Body of pancreas (tissue), 4 donors: Measurements from ENCODE around the gene LAMA2. TPM values are rescaled to one million over a fixed set of nuclear protein-coding genes. Genes with fewer than 3 reads are reported as not detected.

Source experiments
- ATAC-seq: fragments of 150-250 bp; one replicate; pipeline ENCODE4 v1.9.1; 2016
- DNase-seq, 4 donors: peaks; one replicate each; pipeline ENCODE4 v3.0.0-alpha.2; 2019
- H3K27ac ChIP-seq, 4 donors: fragments of 200-600 bp; sonication (generic); 1 replicate in 3 of 4; 2 replicates in 1 of 4; pipeline versions ENCODE4 v1.5.1 to v1.6.1; 2016 to 2019; ENCODE audit warnings: mild to moderate bottlenecking in 1 of 4, mixed read lengths in 1 of 4, moderate library complexity in 1 of 4
- H3K27me3 ChIP-seq, 2 donors: fragments of 200-600 bp; sonication (generic); one replicate each; pipeline ENCODE4 v1.6.0; 2016; ENCODE audit warnings: mild to moderate bottlenecking in 1 of 2
- H3K36me3 ChIP-seq, 2 donors: fragments of 200-600 bp; sonication (generic); replicated peaks in 1 of 2; 2 replicates each; pipeline ENCODE4 v1.5.1; 2016; ENCODE audit warnings: low read depth in 2 of 2; ENCODE audit not compliant: insufficient read depth in 1 of 2
- H3K4me1 ChIP-seq: fragments of 200-600 bp; sonication (generic); one replicate; pipeline ENCODE4 v1.6.0; 2016
- H3K4me3 ChIP-seq, 2 donors: fragments of 200-600 bp; sonication (generic); 1 replicate in 1 of 2; 2 replicates in 1 of 2; pipeline ENCODE4 v1.5.1; 2016 to 2019
- H3K9me3 ChIP-seq, 3 donors: fragments of 200-600 bp; sonication (generic); 1 replicate in 2 of 3; 2 replicates in 1 of 3; pipeline ENCODE4 v1.5.1; 2016
- CTCF ChIP-seq, 7 experiments: fragments of 450-650 bp in 4 of 7; fragments of 200-600 bp in 3 of 7; sonication (generic) in 3 of 7; IDR thresholded peaks; one replicate each; pipeline ENCODE4 v1.5.1; 2016 to 2019; ENCODE audit warnings: antibody characterized with exemption in 7 of 7
- POLR2A ChIP-seq, 3 donors: fragments of 450-650 bp; IDR thresholded peaks; one replicate each; pipeline ENCODE4 v1.6.1; 2016; ENCODE audit warnings: antibody characterized with exemption in 3 of 3, mild to moderate bottlenecking in 2 of 3
- WGBS, 2 donors: methylation state at CpG; one replicate each; pipeline ENCODE4 v1.1.5; 2017; 5-methylcytosine and 5-hydroxymethylcytosine counted together
- intact Hi-C: fragments of 100-400 bp; cut with DNase I; formaldehyde crosslinking; loops from one replicate; pipeline ENCODE4 v1.15.1; 2023
- total RNA-seq, 2 donors: library from RNA; depleted of rRNA; stranded (reverse); fragments of >200 nt; gene quantifications; one replicate each; pipeline ENCODE4 v1.1.0, GENCODE V29; 2016

Gene LAMA2
- total RNA-seq, 2 donors from 2014 or later: 43.3 to 54.7 TPM

- Histone ChIP-seq H3K9me3 (no peaks in the 10 kb centered on the region), H3K4me3 (no peak overlapping the region), H3K36me3 (no peaks in the 10 kb centered on the region), H3K4me1 (no peaks in the 10 kb centered on the region), H3K27me3 (no peaks in the 10 kb centered on the region), H3K27ac (no peak overlapping the region)
- intact Hi-C loops: no loop called here
- DNase-seq (no peak), ATAC-seq (no peak)
- TF ChIP-seq POLR2A (IDR thresholded peaks at IDR 0.05) (no peak), CTCF (IDR thresholded peaks at IDR 0.05) (no peak)
Observed at GRCh38 chr6:128964771-128965170, 81.8 kb downstream of the LAMA2 start.

GRCh38 chr6:128966934-128967333 is 84.0 kb downstream of the LAMA2 start:
- Histone ChIP-seq H3K36me3 (no peaks in the 10 kb centered on the region), H3K4me1 (no peaks in the 10 kb centered on the region), H3K27ac (no peak overlapping the region), H3K9me3 (no peaks in the 10 kb centered on the region), H3K27me3 (no peaks in the 10 kb centered on the region), H3K4me3 (no peak overlapping the region)
- TF ChIP-seq CTCF (IDR thresholded peaks at IDR 0.05) (no peak), POLR2A (IDR thresholded peaks at IDR 0.05) (no peak)
- no peak for DNase-seq
- ATAC-seq: no peak
- intact Hi-C loops: no loop called here
- 85 to 100% methylated on average over 1 of the region's 1 CpG for WGBS, 2 donors

GRCh38 chr6:128979071-128979470 is 96.1 kb downstream of the LAMA2 start:
- ATAC-seq (no peak), DNase-seq (no peak)
- Histone ChIP-seq H3K9me3 (no peaks in the 10 kb centered on the region), H3K4me1 (no peaks in the 10 kb centered on the region), H3K27ac (no peak overlapping the region), H3K4me3 (no peak overlapping the region), H3K27me3 (no peaks in the 10 kb centered on the region), H3K36me3 (no peaks in the 10 kb centered on the region)
- intact Hi-C loops: no loop called here
- no peak for TF ChIP-seq POLR2A (IDR thresholded peaks at IDR 0.05)
- no peak for TF ChIP-seq CTCF (IDR thresholded peaks at IDR 0.05)
- 34 to 40% methylated on average over 2 of the region's 2 CpGs for WGBS, 2 donors

GRCh38 chr6:128981716-128982115 is 98.8 kb downstream of the LAMA2 start:
- no peaks in the 10 kb centered on the region for H3K9me3 ChIP-seq
- intact Hi-C loops: no loop called here
- no peak for DNase-seq
- ATAC-seq: no peak
- H3K4me1 ChIP-seq: no peaks in the 10 kb centered on the region
- no peak for TF ChIP-seq POLR2A (IDR thresholded peaks at IDR 0.05)
- TF ChIP-seq CTCF (IDR thresholded peaks at IDR 0.05): no peak
- no peaks in the 10 kb centered on the region for H3K27me3 ChIP-seq
- WGBS, 2 donors: 48 to 55% methylated on average over 3 of the region's 3 CpGs
- no peak overlapping the region for H3K4me3 ChIP-seq
- H3K36me3 ChIP-seq: no peaks in the 10 kb centered on the region
- H3K27ac ChIP-seq: no peak overlapping the region

GRCh38 chr6:128990360-128990759 is 107.4 kb downstream of the LAMA2 start:
- Histone ChIP-seq H3K27ac (no peak overlapping the region), H3K36me3 (no peaks in the 10 kb centered on the region), H3K4me1 (no peaks in the 10 kb centered on the region), H3K27me3 (no peaks in the 10 kb centered on the region), H3K4me3 (no peak overlapping the region), H3K9me3 (no peaks in the 10 kb centered on the region)
- TF ChIP-seq CTCF (IDR thresholded peaks at IDR 0.05) (no peak), POLR2A (IDR thresholded peaks at IDR 0.05) (no peak)
- ATAC-seq (no peak), DNase-seq (no peak)
- WGBS, 2 donors: 63 to 75% methylated on average over 3 of the region's 3 CpGs
- intact Hi-C loops: no loop called here
